ENCODE results near the gene PLEKHB2.
"Not testable (repeated sequence)": the region's sequence is repeated elsewhere in the genome, so short reads cannot be mapped to it uniquely, and the experiment has no call there.

Gene PLEKHB2

GRCh38 chr2:131105156-131105949 lies at the start of gene PLEKHB2:
Gene PLEKHB2, plus strand, starts transcription at chr2:131105336. Its CDS starts 15,606 bp downstream, at chr2:131120942.
- in situ Hi-C loops (cut with MboI; ENCODE audit: low sequenced_read_pairs) = no loop called here

DNA sequence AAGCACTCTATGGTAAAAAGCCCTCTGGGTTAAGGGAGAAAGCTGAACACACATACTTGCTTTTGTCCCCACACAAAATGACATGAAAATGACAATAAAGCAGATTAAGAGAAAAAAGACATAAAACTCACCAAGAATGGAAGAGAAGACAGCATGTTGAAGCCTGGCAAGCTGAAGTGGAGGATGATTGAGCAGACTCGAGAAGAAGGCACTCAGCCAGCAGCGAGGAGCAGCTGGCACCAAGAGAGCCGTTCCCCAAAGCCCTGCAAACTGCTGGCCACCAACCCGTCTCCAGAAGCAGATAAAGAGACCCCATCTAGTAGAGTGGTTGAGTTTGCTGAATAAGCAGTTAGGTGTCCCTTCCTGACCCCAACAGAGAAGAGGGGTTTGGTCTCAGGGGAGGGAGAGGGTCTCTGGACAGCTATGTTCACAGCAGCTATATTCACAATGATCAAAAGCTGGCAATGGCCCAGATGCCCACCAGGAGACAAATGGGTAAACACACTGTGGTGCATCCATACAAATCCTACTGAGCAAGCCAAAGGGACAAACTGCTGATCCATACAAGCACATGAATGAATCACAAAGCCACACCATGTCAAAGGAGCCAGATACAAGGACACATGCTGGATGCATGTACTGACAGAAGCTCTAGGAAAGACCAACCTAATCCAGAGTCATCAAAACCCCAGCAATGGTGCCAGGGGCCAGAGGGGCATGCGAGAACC lies 48.8 kb upstream of the PLEKHB2 start:
- in situ Hi-C loops (cut with MboI; ENCODE audit: low sequenced_read_pairs) = no loop called here

DNA sequence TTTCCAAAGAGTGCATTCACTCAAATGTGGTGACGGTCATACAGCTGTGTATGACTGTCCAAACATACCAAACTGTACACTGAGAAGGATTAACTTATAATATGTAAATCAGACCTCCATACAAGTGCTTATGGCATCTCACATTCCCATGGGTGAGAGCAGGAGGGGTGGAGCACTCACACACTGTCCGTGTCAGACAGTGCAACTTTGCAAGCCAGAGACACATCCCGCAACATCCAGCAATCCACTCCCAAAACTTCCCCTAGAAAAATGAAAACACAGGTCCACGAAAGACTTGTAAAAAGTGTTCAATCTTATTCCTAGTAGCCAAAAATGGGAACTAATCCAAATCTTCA lies 48.2 kb upstream of the PLEKHB2 start:
- in situ Hi-C loops (cut with MboI; ENCODE audit: low sequenced_read_pairs) = no loop called here

- in situ Hi-C loops (cut with MboI; ENCODE audit: low sequenced_read_pairs) = no loop called here
Observed at GRCh38 chr2:131058214-131058843, 46.8 kb upstream of the PLEKHB2 start.

DNA sequence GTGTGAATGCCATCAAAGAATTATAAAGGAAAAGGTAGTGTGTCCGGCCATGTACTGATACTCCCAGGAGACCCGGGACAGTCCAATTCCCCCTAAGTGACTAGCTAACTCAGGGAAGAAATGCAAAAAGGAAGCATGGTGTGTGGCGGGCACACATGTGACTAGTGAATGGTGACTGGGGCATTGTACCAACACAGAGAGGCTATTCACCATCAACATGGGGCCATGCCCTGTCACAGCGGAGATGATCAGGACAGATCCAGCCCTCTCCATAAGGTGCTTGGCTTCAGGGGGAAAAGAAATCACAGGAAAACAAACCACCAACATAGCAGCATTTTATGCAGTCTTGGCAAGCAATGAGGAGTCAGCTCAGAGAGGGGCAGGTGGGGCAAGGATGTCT lies 46.2 kb upstream of the PLEKHB2 start:
- in situ Hi-C loops (cut with MboI; ENCODE audit: low sequenced_read_pairs) = no loop called here

GRCh38 chr2:131063501-131064283 lies 41.4 kb upstream of the PLEKHB2 start:
- in situ Hi-C loops (cut with MboI; ENCODE audit: low sequenced_read_pairs) = no loop called here

- in situ Hi-C loops (cut with MboI; ENCODE audit: low sequenced_read_pairs) = no loop called here
Observed at GRCh38 chr2:131064589-131065512, 40.3 kb upstream of the PLEKHB2 start.

DNA sequence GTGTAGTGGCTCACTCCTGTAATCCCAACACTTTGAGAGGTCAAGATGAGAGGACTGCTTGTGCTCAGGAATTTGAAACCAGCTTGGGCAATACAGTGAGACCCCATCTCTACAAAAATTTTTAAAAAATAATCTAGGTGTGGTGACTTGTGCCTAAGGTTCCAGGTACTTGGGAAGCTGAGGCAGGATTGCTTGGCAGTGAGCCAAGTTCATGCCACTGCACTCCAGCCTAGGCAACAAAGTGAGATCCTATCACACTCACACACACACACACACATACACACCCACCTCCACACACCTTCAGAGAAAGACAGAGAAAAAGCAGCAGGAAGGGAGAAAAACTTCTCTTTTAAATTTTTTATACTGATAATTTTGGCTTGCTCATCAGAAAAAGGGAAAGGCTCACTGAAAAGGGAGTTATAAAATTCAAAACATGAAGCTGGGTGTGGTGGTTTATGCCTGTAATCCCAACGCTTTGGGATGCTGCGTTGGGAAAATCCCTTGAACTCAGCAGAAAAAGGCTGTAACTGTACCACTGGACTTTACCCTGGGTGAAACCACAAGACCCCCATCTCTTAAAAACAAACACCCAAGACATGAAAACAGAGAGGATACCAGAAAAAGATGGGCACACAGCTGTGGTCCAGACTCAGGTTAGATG lies 37.5 kb upstream of the PLEKHB2 start:
- in situ Hi-C loops (cut with MboI; ENCODE audit: low sequenced_read_pairs) = no loop called here

DNA sequence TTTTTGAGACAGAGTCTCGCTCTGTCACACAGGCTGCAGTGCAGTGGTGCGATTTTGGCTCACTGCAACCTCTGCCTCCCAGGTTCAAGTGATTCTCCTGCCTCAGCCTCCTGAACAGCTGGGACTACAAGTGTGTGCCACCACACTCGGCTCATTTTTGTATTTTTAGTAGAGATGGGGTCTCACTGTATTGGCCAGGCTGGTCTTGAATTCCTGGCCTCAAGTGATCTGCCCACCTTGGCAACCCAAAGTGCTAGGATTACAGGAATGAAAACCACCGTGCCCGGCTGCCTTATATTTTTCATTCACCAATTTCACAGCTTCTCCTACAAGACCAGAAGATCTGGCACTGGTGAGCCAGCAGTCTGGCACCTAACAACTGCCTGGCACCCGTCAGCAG lies 37.0 kb upstream of the PLEKHB2 start:
- in situ Hi-C loops (cut with MboI; ENCODE audit: low sequenced_read_pairs) = not testable (repeated sequence)

DNA sequence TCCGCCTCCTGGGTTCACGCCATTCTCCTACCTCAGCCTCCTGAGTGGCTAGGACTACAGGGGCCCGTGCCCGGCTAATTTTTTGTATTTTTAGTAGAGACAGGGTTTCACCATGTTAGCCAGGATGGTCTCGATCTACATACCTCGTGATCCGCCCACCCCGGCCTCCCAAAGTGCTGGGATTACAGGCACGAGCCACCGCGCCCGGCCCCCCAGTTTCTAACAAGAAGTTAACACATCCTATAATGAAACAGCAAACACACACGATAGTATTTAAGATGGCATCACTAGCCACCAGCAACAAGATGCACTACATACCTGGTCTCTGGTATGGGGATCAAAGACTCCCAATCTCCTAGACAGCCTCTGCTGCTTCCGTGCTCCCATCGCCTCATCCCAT lies 29.6 kb upstream of the PLEKHB2 start:
- in situ Hi-C loops (cut with MboI; ENCODE audit: low sequenced_read_pairs) = not testable (repeated sequence)

- in situ Hi-C loops (cut with MboI; ENCODE audit: low sequenced_read_pairs) = no loop called here
Observed at GRCh38 chr2:131076707-131077106, 28.4 kb upstream of the PLEKHB2 start.

DNA sequence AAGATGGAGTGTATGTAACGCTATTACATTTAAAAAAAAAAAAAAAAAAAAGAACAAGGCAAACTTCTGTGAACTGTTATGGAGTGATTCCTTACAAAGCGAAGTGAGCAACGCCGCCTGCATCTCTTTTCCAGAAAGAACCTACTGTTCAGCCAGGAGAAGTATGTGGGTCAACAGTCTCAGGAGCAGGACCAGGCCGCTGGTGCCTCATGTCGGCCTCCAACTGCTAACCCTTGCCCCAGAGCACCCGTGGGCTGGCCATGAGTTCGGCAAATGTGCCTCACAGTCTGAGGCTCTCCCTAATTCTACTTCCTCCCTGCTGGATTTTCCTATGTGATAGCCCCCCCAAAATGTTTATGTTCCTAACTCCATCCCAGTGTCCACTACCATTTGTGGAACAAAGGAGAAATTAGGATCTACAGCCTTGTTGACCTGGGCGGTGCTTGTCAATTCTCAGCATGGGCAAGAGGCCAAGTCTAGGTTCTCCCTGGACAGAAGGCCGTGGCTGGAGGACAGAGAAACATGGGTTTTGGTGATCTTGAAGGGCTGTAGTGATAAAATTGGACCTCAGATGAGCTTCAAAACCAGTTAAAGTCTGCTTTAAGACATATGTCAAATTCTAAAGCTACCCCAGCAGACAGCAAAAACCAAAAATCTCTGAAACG lies 27.8 kb upstream of the PLEKHB2 start:
- in situ Hi-C loops (cut with MboI; ENCODE audit: low sequenced_read_pairs) = no loop called here

DNA sequence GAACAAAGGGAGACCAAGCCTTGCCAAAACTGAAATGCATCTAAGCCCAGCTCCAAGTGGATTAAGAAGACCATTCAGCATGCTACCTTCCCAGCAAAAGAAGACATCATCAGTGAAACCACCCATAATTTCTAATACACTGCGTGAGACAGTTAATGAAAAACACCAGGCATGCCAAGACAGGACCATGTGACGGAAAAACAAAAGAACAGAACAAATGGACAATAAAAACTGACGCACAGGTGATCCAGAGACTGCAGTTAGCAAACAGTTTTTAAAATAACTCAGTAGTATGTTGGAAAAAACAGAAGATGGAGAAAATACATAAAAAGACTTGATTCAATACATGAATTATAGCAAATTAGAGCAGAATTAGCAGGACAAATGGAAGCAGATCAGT lies 27.2 kb upstream of the PLEKHB2 start:
- in situ Hi-C loops (cut with MboI; ENCODE audit: low sequenced_read_pairs) = no loop called here

GRCh38 chr2:131079931-131080330 lies 25.2 kb upstream of the PLEKHB2 start:
- in situ Hi-C loops (cut with MboI; ENCODE audit: low sequenced_read_pairs) = not testable (repeated sequence)

- in situ Hi-C loops (cut with MboI; ENCODE audit: low sequenced_read_pairs) = no loop called here
Observed at GRCh38 chr2:131081190-131081589, 23.9 kb upstream of the PLEKHB2 start.

GRCh38 chr2:131085646-131086045 lies 19.5 kb upstream of the PLEKHB2 start:
- in situ Hi-C loops (cut with MboI; ENCODE audit: low sequenced_read_pairs) = no loop called here

DNA sequence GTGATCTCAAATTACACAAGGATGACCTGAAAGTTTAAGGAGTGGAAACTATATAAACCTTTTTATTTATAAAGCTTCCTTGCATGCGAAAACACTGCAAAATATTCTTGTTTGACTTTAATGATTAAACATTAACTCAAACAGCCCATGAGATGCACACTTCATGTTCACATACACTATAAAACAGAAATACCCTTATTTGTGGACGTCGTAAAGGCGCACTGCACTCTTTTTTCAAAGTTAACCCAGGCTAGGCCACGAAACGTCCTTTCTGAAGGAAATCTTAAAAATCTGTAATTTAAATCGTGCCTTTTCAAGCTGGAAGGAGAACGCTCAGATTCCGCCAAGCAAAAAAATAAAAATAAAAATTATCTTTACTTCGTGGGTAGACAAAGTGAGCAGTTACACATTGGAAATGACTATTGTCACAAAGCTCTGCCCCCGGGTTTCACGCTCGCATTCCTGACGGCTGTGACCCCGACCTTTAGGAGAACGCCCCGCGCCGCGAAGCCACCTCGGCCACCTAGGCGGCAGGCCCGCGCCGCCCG lies 12.6 kb upstream of the PLEKHB2 start:
- in situ Hi-C loops (cut with MboI; ENCODE audit: low sequenced_read_pairs) = no loop called here

GRCh38 chr2:131093006-131093695 lies 12.0 kb upstream of the PLEKHB2 start, which contains the start of gene FAM168B:
Gene FAM168B, minus strand, starts transcription at chr2:131093460. Its CDS starts 10,814 bp downstream, at chr2:131082646.
- in situ Hi-C loops (cut with MboI; ENCODE audit: low sequenced_read_pairs) = no loop called here
